GM12873 (cell line): Measurements from ENCODE around the gene APMAP.

Source experiments
- CTCF ChIP-seq: IDR thresholded peaks from 2 replicates; pipeline ENCODE4 v1.5.1; 2012; ENCODE audit warnings: low read depth, mild to moderate bottlenecking, moderate library complexity, low read length, control low read depth; ENCODE audit not compliant: insufficient read depth; ENCODE audit errors: missing control alignments

Gene APMAP

GRCh38 chr20:25018425-25018824 lies 25.9 kb upstream of the APMAP start:
- no peak for TF ChIP-seq CTCF

GRCh38 chr20:25017257-25017803 lies 24.8 kb upstream of the APMAP start:
- no peak for TF ChIP-seq CTCF

GRCh38 chr20:25016471-25016870 lies 23.9 kb upstream of the APMAP start:
- TF ChIP-seq CTCF: no peak

- TF ChIP-seq CTCF: no peak
Measured at GRCh38 chr20:25015986-25016385, 23.4 kb upstream of the APMAP start.

GRCh38 chr20:25014816-25015215 lies 22.3 kb upstream of the APMAP start:
- TF ChIP-seq CTCF: no peak

- TF ChIP-seq CTCF: no peak
Measured at GRCh38 chr20:25013478-25014380, 21.2 kb upstream of the APMAP start.

GRCh38 chr20:25012616-25013189 lies 20.2 kb upstream of the APMAP start:
- no peak for TF ChIP-seq CTCF
